ENCODE data around the gene BICRAL.

DNA sequence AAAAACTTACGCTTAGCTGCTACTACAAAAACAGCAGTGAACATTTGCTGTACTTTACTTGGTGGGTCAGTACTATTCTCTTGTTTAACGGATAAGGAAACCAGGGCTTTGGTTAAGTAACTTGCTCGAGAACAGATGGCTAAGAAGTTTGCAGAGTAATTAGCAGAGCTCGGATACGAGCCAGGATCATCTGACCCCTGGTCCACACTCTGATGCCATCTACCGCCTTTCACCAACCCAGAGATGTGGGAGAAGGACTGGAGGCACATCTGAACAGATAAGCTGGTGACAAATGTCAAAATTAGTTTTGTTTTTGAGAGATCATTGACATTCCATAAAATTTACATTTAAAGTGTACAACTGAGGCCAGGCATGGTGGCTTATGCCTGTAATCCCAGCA is 78.6 kb downstream of the BICRAL start:
- TF ChIP-seq CTCF (conservative IDR thresholded peaks at IDR 0.05 in 1 of 2, IDR thresholded peaks at IDR 0.05 in 1 of 2; ENCODE audit: low read depth in 1 of 2, low read length in 2 of 2): no peak
- no peak for TF ChIP-seq EZH2 (IDR thresholded peaks at IDR 0.05; ENCODE audit: low read length, missing control alignments)
